ENCODE data around the gene STEAP4.

DNA sequence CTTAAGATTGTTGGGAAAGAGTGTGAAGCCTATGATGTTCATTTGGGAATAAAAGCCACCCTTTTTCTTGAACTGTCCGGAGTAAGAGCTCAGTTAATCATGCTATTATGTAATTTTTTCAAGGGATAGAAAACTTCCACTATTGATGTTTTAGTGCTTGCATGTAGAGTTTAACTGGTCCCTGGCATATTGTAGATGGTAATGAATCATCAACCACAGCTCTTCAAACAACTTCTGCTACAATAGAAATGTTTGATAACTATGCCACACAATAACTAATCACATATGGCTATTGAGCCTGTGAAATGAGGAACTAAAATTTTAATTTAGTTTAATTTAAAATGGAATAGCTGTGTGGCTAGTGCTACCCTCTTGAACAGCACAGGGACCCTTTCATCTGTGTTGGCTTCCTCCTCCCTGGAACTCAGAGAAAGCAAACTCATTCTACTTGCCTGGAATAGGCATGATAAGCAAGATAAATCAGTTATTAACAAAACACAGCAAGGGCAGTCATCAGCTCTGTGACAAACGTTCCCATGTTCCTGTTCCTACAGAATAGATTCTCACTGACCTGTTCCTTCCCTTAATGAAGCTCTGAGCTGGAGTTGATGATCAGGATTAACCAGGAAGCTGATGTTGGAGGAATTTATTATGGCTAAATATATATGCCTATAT, 82.0 kb downstream of the STEAP4 start:
- TF ChIP-seq POLR2A (IDR thresholded peaks at IDR 0.05; ENCODE audit: low read length) = no peak
- no peak for TF ChIP-seq GATA1 (IDR thresholded peaks at IDR 0.05; ENCODE audit: low read depth, low read length)
